Tibial nerve (tissue), 4 donors: ENCODE data around the gene BRIP1.

Source experiments
- EP300 ChIP-seq, 2 donors: sonication (generic); formaldehyde crosslinking; IDR thresholded peaks; one replicate each; pipeline ENCODE4 v1.6.1; 2017; ENCODE audit warnings: antibody characterized with exemption in 2 of 2, mild to moderate bottlenecking in 1 of 2
- POLR2A ChIP-seq, 2 donors: fragments of 450-650 bp; IDR thresholded peaks; one replicate each; pipeline ENCODE4 v1.6.1; 2017; ENCODE audit warnings: antibody characterized with exemption in 2 of 2, mild to moderate bottlenecking in 2 of 2, moderate library complexity in 2 of 2
- TF ChIP-seq, protein P1 (sequence below), 5 experiments: fragments of 200-600 bp in 3 of 5; fragments of 450-650 bp in 2 of 5; sonication (generic) in 3 of 5; IDR thresholded peaks; one replicate each; pipeline ENCODE4 v1.5.1; 2016 to 2019; ENCODE audit warnings: antibody characterized with exemption in 5 of 5, mild to moderate bottlenecking in 3 of 5, moderate library complexity in 2 of 5

GRCh38 chr17:61783556-61784304 is 79.6 kb downstream of the BRIP1 start:
- TF ChIP-seq, protein P1, sequence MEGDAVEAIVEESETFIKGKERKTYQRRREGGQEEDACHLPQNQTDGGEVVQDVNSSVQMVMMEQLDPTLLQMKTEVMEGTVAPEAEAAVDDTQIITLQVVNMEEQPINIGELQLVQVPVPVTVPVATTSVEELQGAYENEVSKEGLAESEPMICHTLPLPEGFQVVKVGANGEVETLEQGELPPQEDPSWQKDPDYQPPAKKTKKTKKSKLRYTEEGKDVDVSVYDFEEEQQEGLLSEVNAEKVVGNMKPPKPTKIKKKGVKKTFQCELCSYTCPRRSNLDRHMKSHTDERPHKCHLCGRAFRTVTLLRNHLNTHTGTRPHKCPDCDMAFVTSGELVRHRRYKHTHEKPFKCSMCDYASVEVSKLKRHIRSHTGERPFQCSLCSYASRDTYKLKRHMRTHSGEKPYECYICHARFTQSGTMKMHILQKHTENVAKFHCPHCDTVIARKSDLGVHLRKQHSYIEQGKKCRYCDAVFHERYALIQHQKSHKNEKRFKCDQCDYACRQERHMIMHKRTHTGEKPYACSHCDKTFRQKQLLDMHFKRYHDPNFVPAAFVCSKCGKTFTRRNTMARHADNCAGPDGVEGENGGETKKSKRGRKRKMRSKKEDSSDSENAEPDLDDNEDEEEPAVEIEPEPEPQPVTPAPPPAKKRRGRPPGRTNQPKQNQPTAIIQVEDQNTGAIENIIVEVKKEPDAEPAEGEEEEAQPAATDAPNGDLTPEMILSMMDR (IDR thresholded peaks at IDR 0.05), result no peak
- TF ChIP-seq POLR2A (IDR thresholded peaks at IDR 0.05), result no peak
- no peak for TF ChIP-seq EP300 (IDR thresholded peaks at IDR 0.05)
